ENCODE data around the gene ERF.

DNA sequence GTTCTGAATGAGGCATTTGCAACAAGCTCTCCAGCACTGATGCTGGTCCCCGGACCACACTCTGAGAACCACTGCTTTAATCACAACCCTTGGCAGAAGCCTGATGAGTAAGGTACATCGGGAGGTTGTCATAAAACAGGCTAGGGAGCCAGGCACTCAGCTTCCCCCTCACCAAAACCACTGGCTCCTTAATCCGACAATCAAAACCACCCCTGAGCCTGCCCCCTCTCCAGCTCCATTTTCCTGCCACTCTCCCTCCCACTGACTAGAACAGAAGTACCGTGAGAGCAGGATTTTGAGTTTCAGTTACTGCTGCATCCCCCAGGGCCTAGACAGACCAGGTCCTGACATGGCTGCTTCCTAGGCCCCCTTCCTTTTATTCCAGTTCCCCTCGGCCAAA, 19.7 kb downstream of the ERF start:
- TF ChIP-seq, protein P1, sequence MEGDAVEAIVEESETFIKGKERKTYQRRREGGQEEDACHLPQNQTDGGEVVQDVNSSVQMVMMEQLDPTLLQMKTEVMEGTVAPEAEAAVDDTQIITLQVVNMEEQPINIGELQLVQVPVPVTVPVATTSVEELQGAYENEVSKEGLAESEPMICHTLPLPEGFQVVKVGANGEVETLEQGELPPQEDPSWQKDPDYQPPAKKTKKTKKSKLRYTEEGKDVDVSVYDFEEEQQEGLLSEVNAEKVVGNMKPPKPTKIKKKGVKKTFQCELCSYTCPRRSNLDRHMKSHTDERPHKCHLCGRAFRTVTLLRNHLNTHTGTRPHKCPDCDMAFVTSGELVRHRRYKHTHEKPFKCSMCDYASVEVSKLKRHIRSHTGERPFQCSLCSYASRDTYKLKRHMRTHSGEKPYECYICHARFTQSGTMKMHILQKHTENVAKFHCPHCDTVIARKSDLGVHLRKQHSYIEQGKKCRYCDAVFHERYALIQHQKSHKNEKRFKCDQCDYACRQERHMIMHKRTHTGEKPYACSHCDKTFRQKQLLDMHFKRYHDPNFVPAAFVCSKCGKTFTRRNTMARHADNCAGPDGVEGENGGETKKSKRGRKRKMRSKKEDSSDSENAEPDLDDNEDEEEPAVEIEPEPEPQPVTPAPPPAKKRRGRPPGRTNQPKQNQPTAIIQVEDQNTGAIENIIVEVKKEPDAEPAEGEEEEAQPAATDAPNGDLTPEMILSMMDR (conservative IDR thresholded peaks at IDR 0.05; ENCODE audit: low read depth, low read length), result no peak
- TF ChIP-seq EZH2 (IDR thresholded peaks at IDR 0.05; ENCODE audit: low read length, unreplicated experiment) (no peak), EZH2phosphoT487 (IDR thresholded peaks at IDR 0.05; ENCODE audit: borderline replicate concordance, low read length) (no peak)

Data from PC-3 (cell line).